HCT116 (cell line): Measurements from ENCODE around the gene FNBP1L. TPM values are rescaled to one million over a fixed set of nuclear protein-coding genes. Genes with fewer than 3 reads are reported as not detected.

Source experiments
- ATAC-seq: fragments of 200-7000 bp; cut with Tn5 transposase; 2 replicates; pipeline ENCODE4 v1.9.1; 2020; ENCODE audit warnings: mild to moderate bottlenecking, moderate library complexity
- Bru-seq: library from RNA; stranded (reverse); fragments of 400-500 nt; gene quantifications from one replicate; lab custom pipeline; 2021; lab: Mats Ljungman, UMichigan
- BruChase-seq, 2 experiments: library from RNA; stranded (reverse); fragments of 400-500 nt; gene quantifications; one replicate each; lab custom pipeline; 2021; lab: Mats Ljungman, UMichigan
- BruUV-seq: library from RNA; stranded (reverse); fragments of 400-500 nt; replicated peaks from 2 replicates; lab custom pipeline; 2021; lab: Mats Ljungman, UMichigan
- CTCF ChIA-PET: fragments of 300-600 bp; sonication (Branson Sonifier 250); formaldehyde crosslinking; loops from one replicate; lab custom pipeline; 2021; ENCODE audit warnings: antibody characterized with exemption; lab: Charles Lee
- POLR2A ChIA-PET: fragments of 300-600, 350-600 bp; sonication (Branson Sonifier 250); formaldehyde crosslinking; loops from one replicate; lab custom pipeline; 2021; ENCODE audit warnings: antibody characterized with exemption; lab: Charles Lee
- RAD21 ChIA-PET, 2 experiments: fragments of 300-600 bp; sonication (Branson Sonifier 250); formaldehyde crosslinking; loops; one replicate each; lab custom pipeline; 2023; ENCODE audit warnings: low total read pairs in 2 of 2; ENCODE audit not compliant: uncharacterized antibody in 2 of 2, unreplicated experiment in 2 of 2, low non-redundant PET in 1 of 2; lab: Charles Lee
- DNase-seq: peaks from one replicate; pipeline ENCODE4 v3.0.0-alpha.2; 2010; ENCODE audit warnings: low read depth, low spot score
- H2AFZ ChIP-seq: fragments of 200-600 bp; shearing (Covaris generic), sonication (generic); 2 replicates; pipeline ENCODE4 v1.6.1; 2017; ENCODE audit warnings: low read depth, mixed run types, mixed read lengths, antibody characterized with exemption, low read length; ENCODE audit not compliant: poor library complexity, severe bottlenecking
- H3K27ac ChIP-seq: 2 replicates; pipeline ENCODE4 v1.5.1; 2012; ENCODE audit warnings: low read depth, low read length
- H3K27me3 ChIP-seq: fragments of 200-600 bp; sonication (generic); 2 replicates; pipeline ENCODE4 v1.6.1; 2016; ENCODE audit warnings: mixed run types, low read length, mixed read lengths; ENCODE audit not compliant: insufficient read depth
- H3K36me3 ChIP-seq, 2 experiments: fragments of 200-500 bp in 1 of 2; fragments of 200-600 bp in 1 of 2; sonication (Bioruptor generic) in 1 of 2; sonication (generic) in 1 of 2; 2 replicates each; pipeline versions ENCODE4 v1.5.1 to v1.6.1; 2014 to 2016; ENCODE audit warnings: low read length in 2 of 2, inconsistent platforms in 1 of 2, mixed read lengths in 1 of 2, mixed run types in 1 of 2; ENCODE audit not compliant: insufficient read depth in 2 of 2, control insufficient read depth in 1 of 2
- H3K4me1 ChIP-seq, 2 experiments: fragments of 200-600 bp in 1 of 2; sonication (generic) in 1 of 2; 2 replicates each; pipeline versions ENCODE4 v1.5.1 to v1.6.1; 2012 to 2017; ENCODE audit warnings: low read length in 2 of 2, inconsistent platforms in 1 of 2, mild to moderate bottlenecking in 1 of 2, mixed read lengths in 1 of 2, mixed run types in 1 of 2, moderate library complexity in 1 of 2; ENCODE audit not compliant: insufficient read depth in 2 of 2, control insufficient read depth in 1 of 2
- H3K4me2 ChIP-seq: fragments of 200-600 bp; sonication (generic); 2 replicates; pipeline ENCODE4 v1.6.1; 2017; ENCODE audit warnings: mixed run types, low read length, mixed read lengths
- H3K4me3 ChIP-seq, 2 experiments: fragments of 200-600 bp in 1 of 2; sonication (generic) in 1 of 2; replicated peaks in 1 of 2; 2 replicates each; pipeline ENCODE4 v1.5.1; 2011 to 2016; ENCODE audit warnings: low read length in 2 of 2, control low read depth in 1 of 2, low read depth in 1 of 2, mild to moderate bottlenecking in 1 of 2, mixed read lengths in 1 of 2, mixed run types in 1 of 2
- H3K79me2 ChIP-seq: fragments of 200-600 bp; sonication (generic); 2 replicates; pipeline ENCODE4 v1.6.1; 2017; ENCODE audit warnings: mild to moderate bottlenecking, mixed run types, low read length, moderate library complexity, mixed read lengths; ENCODE audit not compliant: insufficient read depth
- H3K9ac ChIP-seq: fragments of 200-600 bp; sonication (generic); 2 replicates; pipeline ENCODE4 v1.6.1; 2016; ENCODE audit warnings: low read length, mixed read lengths
- H3K9me2 ChIP-seq: fragments of 200-600 bp; sonication (generic), shearing (Covaris generic); 2 replicates; pipeline ENCODE4 v1.6.1; 2017; ENCODE audit warnings: mixed run types, mild to moderate bottlenecking, moderate library complexity; ENCODE audit not compliant: insufficient read depth
- H3K9me3 ChIP-seq, 2 experiments: fragments of 200-500 bp in 1 of 2; fragments of 200-600 bp in 1 of 2; sonication (Bioruptor generic) in 1 of 2; sonication (generic) in 1 of 2; 2 replicates each; pipeline ENCODE4 v1.6.1; 2014 to 2017; ENCODE audit warnings: low read length in 2 of 2, mixed read lengths in 2 of 2, inconsistent platforms in 1 of 2, low read depth in 1 of 2, mild to moderate bottlenecking in 1 of 2, mixed run types in 1 of 2, moderate library complexity in 1 of 2; ENCODE audit not compliant: control insufficient read depth in 1 of 2, insufficient read depth in 1 of 2
- H4K20me1 ChIP-seq: fragments of 200-600 bp; sonication (generic), shearing (Covaris generic); 2 replicates; pipeline ENCODE4 v1.6.1; 2017; ENCODE audit warnings: mixed run types, mild to moderate bottlenecking, moderate library complexity; ENCODE audit not compliant: insufficient read depth
- CBX3 ChIP-seq: IDR thresholded peaks from 2 replicates; pipeline ENCODE4 v1.6.1; 2012; ENCODE audit warnings: low read depth
- CEBPB ChIP-seq: IDR thresholded peaks from 2 replicates; pipeline ENCODE4 v1.6.1; 2012; ENCODE audit warnings: low read depth
- EGR1 ChIP-seq: IDR thresholded peaks from 2 replicates; pipeline ENCODE4 v1.6.1; 2012; ENCODE audit warnings: low read depth
- ELF1 ChIP-seq: IDR thresholded peaks from 2 replicates; pipeline ENCODE4 v1.6.1; 2012; ENCODE audit warnings: low read depth, borderline replicate concordance
- EZH2phosphoT487 ChIP-seq: fragments of 200-600 bp; IDR thresholded peaks from 2 replicates; pipeline ENCODE4 v1.6.1; 2018; ENCODE audit warnings: antibody characterized with exemption, borderline replicate concordance
- JUND ChIP-seq: IDR thresholded peaks from 2 replicates; pipeline ENCODE4 v1.6.1; 2012
- POLR2A ChIP-seq: IDR thresholded peaks from 2 replicates; pipeline ENCODE4 v1.7.0; 2011; ENCODE audit warnings: borderline replicate concordance; ENCODE audit not compliant: insufficient read depth, insufficient read length; ENCODE audit errors: extremely low read depth
- POLR2AphosphoS5 ChIP-seq: IDR thresholded peaks from 2 replicates; pipeline ENCODE4 v1.6.1; 2011; ENCODE audit warnings: mild to moderate bottlenecking, low read depth, low read length, moderate library complexity
- RAD21 ChIP-seq: IDR thresholded peaks from 2 replicates; pipeline ENCODE4 v1.6.1; 2012; ENCODE audit warnings: low read depth, mild to moderate bottlenecking
- SIN3A ChIP-seq: IDR thresholded peaks from 2 replicates; pipeline ENCODE4 v1.6.1; 2012; ENCODE audit warnings: low read depth
- SP1 ChIP-seq: IDR thresholded peaks from 2 replicates; pipeline ENCODE4 v1.6.1; 2012; ENCODE audit warnings: low read depth
- SRF ChIP-seq: IDR thresholded peaks from 2 replicates; pipeline ENCODE4 v1.6.1; 2012; ENCODE audit warnings: low read depth
- TCF7L2 ChIP-seq: IDR thresholded peaks from 2 replicates; pipeline ENCODE4 v1.7.0; 2011; ENCODE audit warnings: borderline replicate concordance, inconsistent platforms; ENCODE audit not compliant: insufficient read depth, insufficient read length; ENCODE audit errors: extremely low read depth
- YY1 ChIP-seq: IDR thresholded peaks from 2 replicates; pipeline ENCODE4 v1.6.1; 2011; ENCODE audit warnings: low read length, low read depth, moderate library complexity, mild to moderate bottlenecking; ENCODE audit not compliant: insufficient replicate concordance; ENCODE audit errors: extremely low read depth
- ZFX ChIP-seq: fragments of 450-650 bp; IDR thresholded peaks from 2 replicates; pipeline ENCODE4 v1.6.1; 2017
- ZNF274 ChIP-seq: fragments of 200-500 bp; sonication (Bioruptor generic); IDR thresholded peaks from 2 replicates; pipeline ENCODE4 v1.6.1; 2014; ENCODE audit warnings: mild to moderate bottlenecking, low read depth, low read length, inconsistent platforms
- intact Hi-C: fragments of 100-400 bp; cut with micrococcal nuclease; formaldehyde crosslinking; loops from 2 replicates; pipeline ENCODE4 v1.10.0; 2022
- long read RNA-seq: library from polyadenylated mRNA; unstranded; transcript quantifications from one replicate; pipeline ENCODE4 v2.0.0, GENCODE V29; 2021; ENCODE audit not compliant: unreplicated experiment
- polyA plus RNA-seq: library from polyadenylated mRNA; unstranded; fragments of >200 nt; gene quantifications from 2 replicates; pipeline ENCODE4 v1.2.1, GENCODE V29; 2012; ENCODE audit warnings: missing spikeins
- total RNA-seq: library from RNA; stranded (reverse); gene quantifications from one replicate; pipeline ENCODE4 v1.2.1, GENCODE V29; 2021; ENCODE audit not compliant: unreplicated experiment
- TF ChIP-seq, protein P1 (sequence below): IDR thresholded peaks from 2 replicates; pipeline ENCODE4 v1.6.1; 2011; ENCODE audit warnings: mild to moderate bottlenecking, low read length, moderate library complexity; ENCODE audit not compliant: insufficient replicate concordance; ENCODE audit errors: extremely low read depth
- TF ChIP-seq, protein P2 (sequence below), 3 experiments: fragments of 200-600 bp in 1 of 3; sonication (generic) in 1 of 3; IDR thresholded peaks in 2 of 3; conservative IDR thresholded peaks in 1 of 3; 2 replicates each; pipeline ENCODE4 v1.5.1; 2012 to 2017; ENCODE audit warnings: low read depth in 2 of 3, low read length in 2 of 3, antibody characterized with exemption in 1 of 3, borderline replicate concordance in 1 of 3, control low read depth in 1 of 3, mild to moderate bottlenecking in 1 of 3, mixed read lengths in 1 of 3, mixed run types in 1 of 3, moderate library complexity in 1 of 3; ENCODE audit not compliant: insufficient read depth in 1 of 3

Gene FNBP1L
- total RNA-seq (26.1 TPM), Bru-seq, nascent RNA (percentile 77 among the genes with signal in this experiment), BruChase-seq, experiment 1, labeled RNA remaining after a 6-hour chase (percentile 80 among the genes with signal in this experiment), BruChase-seq, experiment 2, labeled RNA remaining after a 2-hour chase (percentile 82 among the genes with signal in this experiment)
- 11.1 and 13.4 TPM in 2 replicates for polyA plus RNA-seq
- long read RNA-seq, full-length matches to known transcripts = 25 of 37 reads
- long read RNA-seq, partial matches to known transcripts = 9 of 37 reads
- long read RNA-seq, other reads (novel, unspliced or antisense) = 3 of 37 reads

DNA sequence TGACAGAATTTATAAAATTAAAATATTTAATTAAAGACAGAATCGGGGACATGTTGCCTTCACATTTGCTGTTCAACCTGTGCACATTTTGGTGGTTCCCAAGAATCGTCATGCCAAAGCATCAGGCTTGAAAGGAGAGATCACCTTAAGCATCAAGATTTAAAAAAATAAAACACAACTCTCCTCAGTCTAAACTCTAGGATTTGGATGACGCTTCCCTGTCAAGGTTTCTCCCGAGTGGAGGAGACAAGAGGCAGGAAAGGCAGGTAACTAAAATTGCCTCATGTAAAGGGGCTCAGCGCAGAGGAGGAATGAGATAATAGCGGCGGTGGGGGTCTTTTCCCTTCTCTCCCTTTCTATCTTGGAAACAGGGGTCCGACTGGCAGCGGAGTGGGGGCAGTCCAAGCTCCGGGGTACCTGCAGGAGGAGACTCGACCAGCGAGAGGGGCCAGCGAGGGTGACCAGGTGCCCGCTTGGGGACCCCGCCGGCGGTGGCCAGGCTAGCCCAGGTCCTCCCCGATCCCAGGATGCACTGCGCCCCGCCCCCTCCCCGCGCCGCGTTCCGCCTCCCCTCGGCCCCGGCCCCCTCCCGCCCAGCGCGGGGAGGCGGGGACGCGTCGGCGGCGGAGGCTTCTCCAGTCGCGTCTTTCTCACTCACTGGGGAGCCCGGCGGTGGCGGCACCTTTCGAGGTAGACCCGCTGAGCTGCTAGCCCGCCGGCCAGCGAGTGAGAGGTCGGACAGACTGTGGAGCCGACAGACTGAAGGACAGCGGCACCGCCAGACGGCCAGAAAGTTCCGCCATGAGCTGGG, at the start of gene FNBP1L:
Gene FNBP1L, plus strand, starts transcription at position 638 of the 811 bp plus-strand sequence. Its CDS starts 164 bp downstream, at position 802.
- no peaks in the 10 kb centered on the region for H3K9me2 ChIP-seq
- peak within 1 kb of the TSS; percentile 84 for H3K27ac ChIP-seq
- no peaks in the 10 kb centered on the region for H3K9me3 ChIP-seq
- RAD21 ChIA-PET = interaction anchor here in 1 of 2 experiments (0.8 kb wide), 1 partner anchor 365 kb away, joined by 3 read pairs; no protein-coding TSS in a partner anchor
- H3K4me1 ChIP-seq = peaks cover 10 to 27% of the 10 kb centered on the region in 2 experiments
- ATAC-seq = peak; percentile 81
- H3K4me3 ChIP-seq = peak within 1 kb of the TSS; percentile 64 to 86
- no peaks in the 10 kb centered on the region for H3K36me3 ChIP-seq
- peak within 1 kb of the TSS; percentile 99 for H3K4me2 ChIP-seq
- peaks cover 11% of the 10 kb centered on the region; the same call in 1 of the 2 replicates for H4K20me1 ChIP-seq
- H3K79me2 ChIP-seq = peaks cover 42% of the 10 kb centered on the region
- intact Hi-C loops = loop anchor here (10.0 kb wide), 1 partner anchor 367 kb away; no protein-coding TSS in a partner anchor
- no peaks in the 10 kb centered on the region for H3K27me3 ChIP-seq
- no peak for DNase-seq
- H2AFZ ChIP-seq = peak within 1 kb of the TSS; percentile 84
- no peak; the same call in 1 of the 2 replicates for TF ChIP-seq SRF
- TF ChIP-seq CEBPB = no peak
- TF ChIP-seq JUND = no peak
- no peak; the same call in 1 of the 2 replicates for TF ChIP-seq SIN3A
- no peak for TF ChIP-seq ELF1
- no peak for TF ChIP-seq EZH2phosphoT487
- TF ChIP-seq, protein P1, sequence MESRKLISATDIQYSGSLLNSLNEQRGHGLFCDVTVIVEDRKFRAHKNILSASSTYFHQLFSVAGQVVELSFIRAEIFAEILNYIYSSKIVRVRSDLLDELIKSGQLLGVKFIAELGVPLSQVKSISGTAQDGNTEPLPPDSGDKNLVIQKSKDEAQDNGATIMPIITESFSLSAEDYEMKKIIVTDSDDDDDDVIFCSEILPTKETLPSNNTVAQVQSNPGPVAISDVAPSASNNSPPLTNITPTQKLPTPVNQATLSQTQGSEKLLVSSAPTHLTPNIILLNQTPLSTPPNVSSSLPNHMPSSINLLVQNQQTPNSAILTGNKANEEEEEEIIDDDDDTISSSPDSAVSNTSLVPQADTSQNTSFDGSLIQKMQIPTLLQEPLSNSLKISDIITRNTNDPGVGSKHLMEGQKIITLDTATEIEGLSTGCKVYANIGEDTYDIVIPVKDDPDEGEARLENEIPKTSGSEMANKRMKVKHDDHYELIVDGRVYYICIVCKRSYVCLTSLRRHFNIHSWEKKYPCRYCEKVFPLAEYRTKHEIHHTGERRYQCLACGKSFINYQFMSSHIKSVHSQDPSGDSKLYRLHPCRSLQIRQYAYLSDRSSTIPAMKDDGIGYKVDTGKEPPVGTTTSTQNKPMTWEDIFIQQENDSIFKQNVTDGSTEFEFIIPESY = no peak
- TF ChIP-seq ZFX = no peak
- TF ChIP-seq SP1 = peak; percentile 5; the same call in 1 of the 2 replicates
- peak; percentile 78 for TF ChIP-seq POLR2AphosphoS5
- peak; percentile 59 for TF ChIP-seq POLR2A
- TF ChIP-seq ZNF274 = no peak
- peak; percentile 58; the same call in 1 of the 2 replicates for TF ChIP-seq CBX3
- peak; percentile 11 for TF ChIP-seq YY1
- TF ChIP-seq TCF7L2 = peak; percentile 30
- TF ChIP-seq, protein P2, sequence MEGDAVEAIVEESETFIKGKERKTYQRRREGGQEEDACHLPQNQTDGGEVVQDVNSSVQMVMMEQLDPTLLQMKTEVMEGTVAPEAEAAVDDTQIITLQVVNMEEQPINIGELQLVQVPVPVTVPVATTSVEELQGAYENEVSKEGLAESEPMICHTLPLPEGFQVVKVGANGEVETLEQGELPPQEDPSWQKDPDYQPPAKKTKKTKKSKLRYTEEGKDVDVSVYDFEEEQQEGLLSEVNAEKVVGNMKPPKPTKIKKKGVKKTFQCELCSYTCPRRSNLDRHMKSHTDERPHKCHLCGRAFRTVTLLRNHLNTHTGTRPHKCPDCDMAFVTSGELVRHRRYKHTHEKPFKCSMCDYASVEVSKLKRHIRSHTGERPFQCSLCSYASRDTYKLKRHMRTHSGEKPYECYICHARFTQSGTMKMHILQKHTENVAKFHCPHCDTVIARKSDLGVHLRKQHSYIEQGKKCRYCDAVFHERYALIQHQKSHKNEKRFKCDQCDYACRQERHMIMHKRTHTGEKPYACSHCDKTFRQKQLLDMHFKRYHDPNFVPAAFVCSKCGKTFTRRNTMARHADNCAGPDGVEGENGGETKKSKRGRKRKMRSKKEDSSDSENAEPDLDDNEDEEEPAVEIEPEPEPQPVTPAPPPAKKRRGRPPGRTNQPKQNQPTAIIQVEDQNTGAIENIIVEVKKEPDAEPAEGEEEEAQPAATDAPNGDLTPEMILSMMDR (IDR thresholded peaks at IDR 0.05 in 2 of 3, conservative IDR thresholded peaks at IDR 0.05 in 1 of 3; ENCODE audit: borderline replicate concordance in 1 of 3, insufficient read depth in 1 of 3, low read depth in 2 of 3, low read length in 2 of 3) = no peak
- TF ChIP-seq EGR1 = 0 out of 2 replicates have a peak, but pooled peaks have one; percentile 46
- no peak for TF ChIP-seq RAD21
- POLR2A ChIA-PET = interaction anchor here (0.7 to 2.1 kb wide), 3 partner anchors 170 to 366 kb away, joined by 3 to 5 read pairs (median 4); no protein-coding TSS in a partner anchor
- H3K9ac ChIP-seq = peak within 1 kb of the TSS; percentile 81
- CTCF ChIA-PET = interaction anchor here (1.0 to 1.5 kb wide), 3 partner anchors 14 to 397 kb away, joined by 3 to 4 read pairs (median 3); no protein-coding TSS in a partner anchor
- BruUV-seq = TSS peak; percentile 45
